Stimulated activated CD8-positive, alpha-beta memory T cell treated with anti-CD3 and anti-CD28 coated beads, Interleukin-15, amount 100 ng/mL, for 24 hours (primary cell): ENCODE results near the gene PARP2.
"Not testable (repeated sequence)": the region's sequence is repeated elsewhere in the genome, so short reads cannot be mapped to it uniquely, and the experiment has no call there.

Experiments
- DNase-seq: peaks from one replicate; pipeline ENCODE4 v3.0.0-alpha.2; 2020; ENCODE audit warnings: low read depth

Gene PARP2

GRCh38 chr14:20343092-20343861 lies at the start of gene PARP2:
Gene PARP2, plus strand, starts transcription at chr14:20343635. Its CDS starts 7 bp downstream, at chr14:20343642.
- DNase-seq, result peak; percentile 79

GRCh38 chr14:20294636-20295035 lies 48.8 kb upstream of the PARP2 start:
- no peak for DNase-seq

GRCh38 chr14:20295067-20295466 lies 48.4 kb upstream of the PARP2 start:
- no peak for DNase-seq

- no peak for DNase-seq
These were observed 41.2 kb upstream of the PARP2 start for GRCh38 chr14:20302042-20302755.

- peak; percentile 79 for DNase-seq
These were observed 38.0 kb upstream of the PARP2 start, which contains the start of gene TTC5 for GRCh38 chr14:20305265-20306078. Gene TTC5, minus strand, starts transcription at chr14:20305951. Its CDS starts 14 bp downstream, at chr14:20305937.

- DNase-seq, result no peak
These were observed 37.4 kb upstream of the PARP2 start for GRCh38 chr14:20306079-20306423.

- DNase-seq, result no peak
These were observed 29.4 kb upstream of the PARP2 start for GRCh38 chr14:20314026-20314425.

GRCh38 chr14:20317720-20318119 lies 25.7 kb upstream of the PARP2 start:
- no peak for DNase-seq

GRCh38 chr14:20327005-20327869 lies 16.2 kb upstream of the PARP2 start:
- DNase-seq, result no peak

- DNase-seq, result no peak
These were observed 14.7 kb upstream of the PARP2 start for GRCh38 chr14:20328705-20329104.

GRCh38 chr14:20329355-20329754 lies 14.1 kb upstream of the PARP2 start:
- no peak for DNase-seq

GRCh38 chr14:20331053-20331613 lies 12.3 kb upstream of the PARP2 start:
- DNase-seq, result no peak

- DNase-seq, result no peak
These were observed 11.0 kb upstream of the PARP2 start for GRCh38 chr14:20332431-20332787.

GRCh38 chr14:20332788-20333493 lies 10.5 kb upstream of the PARP2 start, which contains the start of gene CCNB1IP1:
Gene CCNB1IP1, minus strand, starts transcription at chr14:20333279. Its CDS starts 16,756 bp downstream, at chr14:20316523.
- DNase-seq, result no peak

GRCh38 chr14:20333494-20333841 lies 10.0 kb upstream of the PARP2 start:
- DNase-seq, result no peak

- no peak for DNase-seq
These were observed 9.4 kb upstream of the PARP2 start for GRCh38 chr14:20334017-20334416.

- DNase-seq, result not testable (repeated sequence)
These were observed 2.4 kb upstream of the PARP2 start for GRCh38 chr14:20341032-20341431.

GRCh38 chr14:20341646-20342045 lies 1.8 kb upstream of the PARP2 start:
- no peak for DNase-seq

GRCh38 chr14:20343862-20344220 lies 406 bp downstream of the PARP2 start:
- DNase-seq, result no peak

GRCh38 chr14:20345366-20345765 lies 1.9 kb downstream of the PARP2 start:
- DNase-seq, result no peak

- no peak for DNase-seq
These were observed 3.3 kb downstream of the PARP2 start for GRCh38 chr14:20346713-20347112.
